ENCODE results near the gene CEACAM6. TPM values are rescaled to one million over a fixed set of nuclear protein-coding genes. Genes with fewer than 3 reads are reported as not detected.
"Not testable (repeated sequence)": the region's sequence is repeated elsewhere in the genome, so short reads cannot be mapped to it uniquely, and the experiment has no call there.

CEACAM6 gene
- total and polyA plus RNA-seq, 2 experiments from 2014 or later = not detected

- TF ChIP-seq REST (IDR thresholded peaks at IDR 0.05; ENCODE audit: unreplicated experiment) (no peak), JUNB (IDR thresholded peaks at IDR 0.05; ENCODE audit: unreplicated experiment) (no peak)
These were observed 46.8 kb upstream of the CEACAM6 start, which contains the start of gene CEACAM5 (continued) for GRCh38 chr19:41708481-41708880.

- not testable (repeated sequence) for H3K4me1 ChIP-seq (ENCODE audit: insufficient read depth); H3K27ac Mint-ChIP-seq; H3K27me3 ChIP-seq (ENCODE audit: insufficient read depth); ATAC-seq; H3K9me3 Mint-ChIP-seq; H3K4me3 ChIP-seq; H3K36me3 ChIP-seq (ENCODE audit: insufficient read depth); H3K4me3 Mint-ChIP-seq; H4K20me1 ChIP-seq (replicated peaks; ENCODE audit: insufficient read depth); H3F3A ChIP-seq (replicated peaks; ENCODE audit: low read depth); H3K9me2 ChIP-seq (ENCODE audit: insufficient read depth); H2AFZ ChIP-seq; H3K79me2 ChIP-seq (replicated peaks; ENCODE audit: insufficient read depth); H3K4me1 Mint-ChIP-seq; DNase-seq (ENCODE audit: low spot score); H3K36me3 Mint-ChIP-seq (ENCODE audit: low read depth); H3K4me2 ChIP-seq; H3K27ac ChIP-seq (ENCODE audit: low read depth)
- peaks cover 17% of the 10 kb centered on the region for H3K27me3 Mint-ChIP-seq (ENCODE audit: insufficient read depth, low read depth, poor library complexity)
These were observed 45.8 kb upstream of the CEACAM6 start for GRCh38 chr19:41709516-41709915.

DNA sequence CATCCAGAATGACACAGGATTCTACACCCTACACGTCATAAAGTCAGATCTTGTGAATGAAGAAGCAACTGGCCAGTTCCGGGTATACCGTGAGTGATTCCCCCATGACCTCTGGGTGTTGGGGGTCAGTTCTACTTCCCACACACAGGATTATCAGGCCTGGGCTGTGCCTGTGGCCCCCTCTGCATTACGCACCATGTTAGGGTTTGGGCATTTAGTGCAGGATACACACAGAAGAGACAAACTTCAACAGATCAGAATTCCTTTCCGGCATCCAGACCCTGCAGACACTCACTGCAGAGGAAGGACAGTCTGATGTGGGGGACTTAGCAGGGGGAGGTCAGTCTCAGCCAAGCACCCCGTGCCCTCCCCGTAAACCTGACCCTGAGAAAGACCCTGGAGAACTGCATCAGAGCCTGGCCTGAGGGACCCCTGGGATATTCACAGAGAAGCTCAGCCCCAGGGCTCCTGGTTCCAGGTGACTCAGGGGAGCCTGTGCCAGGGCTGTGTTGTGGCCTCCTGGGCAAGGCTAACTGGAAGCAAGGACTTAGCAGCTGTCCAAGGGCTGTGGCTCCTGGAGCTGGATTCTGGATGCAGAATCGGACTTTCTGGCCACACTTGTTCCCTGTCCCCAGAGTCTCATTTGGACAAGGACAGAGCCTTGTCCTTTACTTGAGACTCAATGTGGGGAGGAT lies 45.2 kb upstream of the CEACAM6 start:
- ATAC-seq = no peak
- TF ChIP-seq ZNF114 (CRISPR knock-in tag; IDR thresholded peaks at IDR 0.05) = no peak
- TF ChIP-seq STAT1 (IDR thresholded peaks at IDR 0.05; ENCODE audit: unreplicated experiment) = no peak
- TF ChIP-seq, protein P1, sequence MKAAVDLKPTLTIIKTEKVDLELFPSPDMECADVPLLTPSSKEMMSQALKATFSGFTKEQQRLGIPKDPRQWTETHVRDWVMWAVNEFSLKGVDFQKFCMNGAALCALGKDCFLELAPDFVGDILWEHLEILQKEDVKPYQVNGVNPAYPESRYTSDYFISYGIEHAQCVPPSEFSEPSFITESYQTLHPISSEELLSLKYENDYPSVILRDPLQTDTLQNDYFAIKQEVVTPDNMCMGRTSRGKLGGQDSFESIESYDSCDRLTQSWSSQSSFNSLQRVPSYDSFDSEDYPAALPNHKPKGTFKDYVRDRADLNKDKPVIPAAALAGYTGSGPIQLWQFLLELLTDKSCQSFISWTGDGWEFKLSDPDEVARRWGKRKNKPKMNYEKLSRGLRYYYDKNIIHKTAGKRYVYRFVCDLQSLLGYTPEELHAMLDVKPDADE (IDR thresholded peaks at IDR 0.05) = no peak
- no peak for TF ChIP-seq EZH2 (IDR thresholded peaks at IDR 0.05; ENCODE audit: low read depth, unreplicated experiment)
- no peak for TF ChIP-seq POLR2AphosphoS5 (IDR thresholded peaks at IDR 0.05; ENCODE audit: low read depth)
- no peak for TF ChIP-seq ZNF331 (CRISPR knock-in tag; IDR thresholded peaks at IDR 0.05; ENCODE audit: low read depth)
- TF ChIP-seq CTCF (conservative IDR thresholded peaks at IDR 0.05; ENCODE audit: low read depth in 2 of 2) = no peak

More for the DNA sequence above, 45.2 kb upstream of the CEACAM6 start:
- no peaks in the 10 kb centered on the region for H3F3A ChIP-seq (replicated peaks; ENCODE audit: low read depth)
- H3K9me3 Mint-ChIP-seq = no peaks in the 10 kb centered on the region
- no peaks in the 10 kb centered on the region for H3K79me2 ChIP-seq (replicated peaks; ENCODE audit: insufficient read depth)
- H3K4me1 Mint-ChIP-seq = peaks cover 2% of the 10 kb centered on the region; the same call in 1 of the 3 replicates
- H3K36me3 ChIP-seq (ENCODE audit: insufficient read depth) = no peaks in the 10 kb centered on the region
- H3K27ac Mint-ChIP-seq = no peak overlapping the region
- H2AFZ ChIP-seq = no peak overlapping the region
- no peaks in the 10 kb centered on the region for H3K4me1 ChIP-seq (ENCODE audit: insufficient read depth)
- no peak overlapping the region for H3K27ac ChIP-seq (ENCODE audit: low read depth)
- H3K4me3 ChIP-seq = no peak overlapping the region
- H3K27me3 Mint-ChIP-seq (ENCODE audit: insufficient read depth, low read depth, poor library complexity) = peaks cover 17% of the 10 kb centered on the region
- no peak for DNase-seq (ENCODE audit: low spot score)
- peaks cover 4% of the 10 kb centered on the region; the same call in 1 of the 2 replicates for H4K20me1 ChIP-seq (replicated peaks; ENCODE audit: insufficient read depth)
- H3K36me3 Mint-ChIP-seq (ENCODE audit: low read depth) = no peaks in the 10 kb centered on the region
- no peak overlapping the region for H3K4me2 ChIP-seq
- no peaks in the 10 kb centered on the region for H3K9me2 ChIP-seq (ENCODE audit: insufficient read depth)
- no peaks in the 10 kb centered on the region for H3K27me3 ChIP-seq (ENCODE audit: insufficient read depth)
- H3K4me3 Mint-ChIP-seq = no peak overlapping the region

Measured in GM23338 (cell line).